GM12892 (cell line): Measurements from ENCODE around the gene RSPH3.
A peak's percentile ranks its signal among the peaks of the same experiment; 100 is the strongest.

ENCODE experiments used
- DNase-seq: peaks from one replicate; pipeline ENCODE4 v3.0.0; 2011; ENCODE audit not compliant: insufficient read length
- FAIRE-seq: peaks from 2 replicates; lab custom pipeline; 2011; peaks lifted over from hg19 to GRCh38; lab: Jason Lieb, UNC
- POLR2A ChIP-seq: IDR thresholded peaks from 2 replicates; pipeline ENCODE4 v1.6.1; 2011; ENCODE audit warnings: low read depth, low read length, control low read depth
- POLR2AphosphoS5 ChIP-seq: IDR thresholded peaks from 2 replicates; pipeline ENCODE4 v1.6.1; 2011; ENCODE audit warnings: low read depth, low read length, control low read depth
- TAF1 ChIP-seq: IDR thresholded peaks from 2 replicates; pipeline ENCODE4 v1.6.1; 2011; ENCODE audit warnings: low read depth, mild to moderate bottlenecking, control low read depth, low read length, borderline replicate concordance

RSPH3 gene

DNA sequence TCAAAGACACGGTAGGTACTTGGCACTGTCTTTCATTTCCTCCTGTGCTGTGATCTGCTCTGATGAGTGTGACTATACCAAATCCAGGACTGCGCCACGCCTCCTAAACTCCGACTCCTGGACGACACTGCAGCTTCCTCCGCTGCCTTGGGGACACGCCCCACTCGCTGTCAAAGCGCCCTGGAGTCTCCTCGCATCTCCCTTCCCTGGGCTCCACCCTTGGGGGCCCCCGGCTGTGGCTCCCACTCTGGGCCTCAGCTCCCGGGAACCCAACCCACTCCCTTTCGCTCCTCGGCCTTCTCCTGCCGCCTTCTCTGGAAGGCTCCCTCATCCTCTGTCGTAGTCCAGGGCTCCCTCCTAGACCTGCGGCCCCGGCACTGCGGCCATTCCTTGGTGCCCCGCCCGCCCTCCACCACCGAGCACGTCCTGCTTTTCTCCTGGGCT is 61.2 kb downstream of the RSPH3 start:
- DNase-seq (no peak), FAIRE-seq (peak; percentile 30)
- TF ChIP-seq TAF1: no peak
- TF ChIP-seq POLR2AphosphoS5: no peak
- TF ChIP-seq POLR2A: no peak

DNA sequence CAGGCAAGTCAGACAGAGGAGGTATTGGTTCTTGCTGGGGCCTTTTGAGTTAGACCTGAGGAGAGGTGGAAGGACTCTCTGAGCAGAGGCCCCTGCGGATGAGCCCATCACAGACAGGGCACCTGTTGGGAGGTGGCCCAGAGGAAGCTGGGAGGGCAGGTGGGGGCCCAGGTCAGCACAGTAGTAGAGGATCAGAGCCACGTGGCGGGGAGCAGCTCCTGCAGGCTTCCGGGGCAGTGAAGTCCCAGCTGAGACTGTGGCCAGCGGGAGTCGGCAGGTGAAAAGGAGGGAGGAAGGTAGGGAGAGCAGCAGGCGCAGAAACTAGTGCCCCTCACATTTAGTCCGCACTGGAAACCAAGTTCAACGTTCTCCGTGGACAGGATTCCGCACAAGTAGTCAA is 61.8 kb downstream of the RSPH3 start:
- no peak for FAIRE-seq
- no peak for TF ChIP-seq POLR2A
- no peak for TF ChIP-seq POLR2AphosphoS5
- no peak for TF ChIP-seq TAF1
- no peak for DNase-seq

DNA sequence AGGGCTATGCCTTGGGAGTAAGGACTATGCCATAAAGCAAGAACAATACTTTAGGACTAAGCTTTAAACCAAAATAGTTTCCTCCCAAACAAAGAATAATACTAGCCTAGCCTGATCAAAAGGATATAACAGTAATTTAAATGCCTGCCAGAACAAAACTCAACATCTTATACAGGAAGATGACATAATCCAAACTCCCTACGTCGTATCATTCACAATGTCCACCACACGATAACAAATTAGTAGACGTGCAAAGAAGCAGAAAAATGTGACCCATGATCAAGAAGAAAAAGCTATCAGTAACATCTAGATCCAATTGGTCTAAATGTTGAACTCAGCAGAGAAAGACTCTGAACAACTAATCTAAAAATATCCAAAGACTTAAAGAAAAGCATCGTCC is 65.8 kb downstream of the RSPH3 start:
- no peak for TF ChIP-seq POLR2A
- TF ChIP-seq POLR2AphosphoS5: no peak
- no peak for TF ChIP-seq TAF1
- FAIRE-seq: no peak

DNA sequence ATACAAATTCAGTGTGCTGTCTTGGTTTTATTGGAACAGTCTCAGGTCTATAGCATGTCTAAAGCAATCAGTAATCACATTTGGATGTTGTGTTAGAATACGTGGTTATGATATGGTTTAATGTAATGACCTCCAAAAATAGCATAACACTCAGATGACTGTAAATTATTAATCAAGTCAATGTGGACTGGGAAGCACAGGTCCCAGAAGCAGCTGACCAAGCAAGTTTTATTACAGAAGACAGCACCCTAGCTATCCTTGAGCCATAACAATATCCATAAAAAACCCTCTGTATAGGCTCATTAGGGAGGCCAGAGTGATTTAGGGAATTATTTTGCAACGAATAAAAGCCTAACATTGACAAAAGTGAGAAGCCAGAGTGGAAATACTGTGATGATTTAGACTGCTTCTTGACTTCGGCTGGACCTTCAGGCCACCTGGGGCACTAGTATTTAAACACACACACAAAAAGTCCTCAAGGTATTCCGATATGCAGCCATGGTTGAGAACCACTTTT is 66.9 kb downstream of the RSPH3 start:
- TF ChIP-seq POLR2A (no peak), TAF1 (no peak), POLR2AphosphoS5 (no peak)
- FAIRE-seq (no peak), DNase-seq (no peak)

More for the DNA sequence above, 65.8 kb downstream of the RSPH3 start:
- no peak for DNase-seq

DNA sequence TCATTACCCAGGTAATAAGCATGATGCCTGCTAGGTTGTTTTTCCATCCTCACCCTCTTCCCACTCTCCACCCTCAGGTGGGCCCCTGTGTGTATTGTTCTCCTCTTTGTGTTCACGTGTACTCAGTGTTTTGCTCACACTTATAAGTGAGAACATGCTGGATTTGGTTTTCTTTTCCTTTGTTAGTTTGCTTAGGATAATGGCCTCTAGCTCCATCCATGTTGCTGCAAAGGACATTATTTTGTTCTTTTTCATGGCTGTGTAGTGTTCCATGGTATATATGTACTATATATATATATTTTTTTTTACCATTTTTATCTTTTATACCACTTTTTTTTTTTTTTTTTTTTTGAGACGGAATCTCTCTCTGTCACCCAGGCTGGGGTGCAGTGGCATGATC is 71.9 kb downstream of the RSPH3 start:
- TF ChIP-seq POLR2A: no peak
- no peak for TF ChIP-seq POLR2AphosphoS5
- TF ChIP-seq TAF1: no peak
- FAIRE-seq: no peak
- DNase-seq: no peak

DNA sequence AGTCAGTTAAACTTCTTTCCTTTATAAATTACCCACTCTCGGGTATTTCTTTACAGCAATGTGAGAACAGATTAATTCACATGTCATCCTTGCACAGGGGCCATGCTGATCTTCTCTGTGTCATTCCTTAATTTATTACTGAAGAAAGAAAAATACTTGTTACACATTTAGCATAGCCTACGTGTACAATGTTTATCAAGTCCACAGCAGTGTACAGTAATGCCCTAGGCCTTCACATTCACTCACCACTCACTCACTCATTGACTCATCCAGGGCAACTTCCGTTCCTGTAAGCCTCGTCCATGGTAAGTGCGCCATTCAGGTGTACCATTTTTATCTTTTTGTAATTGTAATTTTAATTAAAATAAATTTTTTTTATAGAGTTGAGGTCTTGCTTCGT is 73.6 kb downstream of the RSPH3 start:
- DNase-seq: no peak
- TF ChIP-seq POLR2A: no peak
- no peak for TF ChIP-seq TAF1
- TF ChIP-seq POLR2AphosphoS5: no peak
- no peak for FAIRE-seq

DNA sequence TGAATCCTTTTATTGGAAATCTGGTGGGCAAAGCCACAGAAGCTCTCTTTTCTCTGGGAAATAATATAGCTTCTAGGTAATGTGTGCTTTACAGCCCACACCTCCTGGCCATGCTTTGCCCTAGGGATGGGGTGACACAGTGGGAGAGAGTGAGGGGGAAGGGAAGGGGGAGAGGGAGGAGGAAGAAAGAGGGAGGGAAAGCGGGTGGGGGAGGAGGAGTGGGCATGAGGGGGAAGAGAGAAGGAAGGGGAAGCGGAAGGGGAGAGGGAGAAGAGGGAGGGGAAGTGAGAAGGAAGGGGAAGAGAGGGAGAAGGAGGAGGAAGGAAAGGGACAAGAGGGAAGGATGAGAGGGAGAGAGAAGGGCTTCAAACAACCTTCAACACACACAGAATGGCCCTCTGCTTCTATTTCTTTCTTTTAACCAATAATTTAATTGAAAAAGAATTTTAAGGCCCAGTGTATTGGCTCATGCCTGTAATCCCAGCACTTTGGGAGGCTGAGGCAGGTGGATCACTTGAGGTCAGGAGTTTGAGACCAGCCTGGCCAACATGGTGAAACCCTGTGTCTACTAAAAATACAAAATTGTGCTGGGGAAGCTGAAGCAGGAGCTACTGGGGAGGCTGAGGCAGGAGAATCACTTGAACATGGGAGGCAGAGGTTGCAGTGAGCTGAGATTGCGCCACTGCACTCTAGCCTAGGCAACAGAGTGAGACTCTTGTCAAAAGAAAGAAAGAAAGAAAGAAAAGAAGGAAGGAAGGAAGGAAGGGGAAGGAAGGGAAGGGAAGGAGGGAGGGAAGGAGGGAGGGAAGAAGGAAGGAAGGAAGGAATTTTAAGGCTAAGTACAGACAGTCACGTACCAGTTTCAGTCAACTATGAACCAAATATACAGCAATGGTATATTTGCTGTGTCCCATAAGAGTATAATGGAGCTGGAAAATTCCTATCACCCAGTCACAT is 75.2 kb downstream of the RSPH3 start:
- FAIRE-seq (no peak), DNase-seq (no peak)
- TF ChIP-seq TAF1 (no peak), POLR2AphosphoS5 (no peak), POLR2A (no peak)

DNA sequence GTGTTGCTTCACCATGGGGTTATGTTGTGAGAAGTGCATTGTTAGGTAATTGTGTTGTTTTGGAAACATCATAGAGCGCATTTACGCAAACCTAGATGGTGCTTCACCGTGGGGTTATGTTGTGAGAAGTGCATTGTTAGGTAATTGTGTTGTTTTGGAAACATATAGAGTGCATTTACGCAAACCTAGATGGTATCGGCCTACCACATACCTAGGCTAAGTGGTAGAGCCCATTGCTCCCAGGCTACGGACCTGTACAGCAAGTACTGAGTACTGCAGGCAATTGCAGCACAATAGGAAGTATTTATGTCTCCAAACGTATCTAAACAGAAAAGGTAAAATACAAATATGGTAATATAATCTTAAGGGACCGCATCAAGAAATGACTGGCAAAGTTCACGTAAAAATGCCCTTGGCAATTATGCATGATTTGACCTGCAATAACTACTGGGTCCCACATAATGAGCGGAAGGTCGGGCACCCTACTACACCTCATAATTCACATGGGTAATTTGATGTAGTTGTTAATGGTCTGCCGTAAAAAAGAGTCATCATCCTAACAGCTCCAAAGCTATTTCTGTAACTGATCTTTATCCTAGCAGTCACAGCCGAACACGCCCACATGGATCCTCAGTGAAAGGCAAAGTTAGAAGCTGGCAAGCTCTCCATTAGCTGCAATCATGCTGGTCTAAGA is 76.0 kb downstream of the RSPH3 start:
- FAIRE-seq (no peak), DNase-seq (no peak)
- TF ChIP-seq TAF1 (no peak), POLR2A (no peak), POLR2AphosphoS5 (no peak)
